HepG2 (cell line): ENCODE measurements around the gene CCDC88B. TPM values are rescaled to one million over a fixed set of nuclear protein-coding genes. Genes with fewer than 3 reads are reported as not detected.

Source experiments
- ATRX ChIP-seq: sonication (generic); formaldehyde crosslinking; IDR thresholded peaks from 2 replicates; pipeline ENCODE4 v1.4.0; 2020; ENCODE audit warnings: missing genetic modification reagents, borderline replicate concordance
- ELF1 ChIP-seq: sonication (generic); formaldehyde crosslinking; IDR thresholded peaks from 2 replicates; pipeline ENCODE4 v1.4.0; 2020; ENCODE audit warnings: missing genetic modification reagents
- FOSL2 ChIP-seq: sonication (generic); formaldehyde crosslinking; IDR thresholded peaks from 2 replicates; pipeline ENCODE4 v1.4.0; 2020; ENCODE audit warnings: missing genetic modification reagents
- GABPA ChIP-seq, 2 experiments: IDR thresholded peaks; 2 replicates each; pipeline ENCODE4 v1.6.1; 2011 to 2016; ENCODE audit warnings: low read depth in 2 of 2, low read length in 1 of 2, missing biosample characterization in 1 of 2, missing genetic modification characterization in 1 of 2
- HDAC1 ChIP-seq: sonication (generic); formaldehyde crosslinking; IDR thresholded peaks from 2 replicates; pipeline ENCODE4 v1.5.1; 2020; ENCODE audit warnings: mild to moderate bottlenecking, missing genetic modification reagents
- HNF4A ChIP-seq: sonication (generic); formaldehyde crosslinking; IDR thresholded peaks from 2 replicates; pipeline ENCODE4 v1.4.0; 2020; ENCODE audit warnings: missing genetic modification reagents
- IRF2 ChIP-seq: IDR thresholded peaks from 2 replicates; pipeline ENCODE4 v1.6.1; 2018; ENCODE audit warnings: missing genetic modification reagents, missing compliant biosample characterization
- KDM2A ChIP-seq: sonication (generic); formaldehyde crosslinking; IDR thresholded peaks from 2 replicates; pipeline ENCODE4 v1.4.0; 2020; ENCODE audit warnings: low read depth, missing genetic modification reagents, borderline replicate concordance
- KLF16 ChIP-seq, 2 experiments: sonication (generic) in 1 of 2; formaldehyde crosslinking in 1 of 2; IDR thresholded peaks; 2 replicates each; pipeline versions ENCODE4 v1.6.1 to v1.8.0; 2016 to 2023; ENCODE audit warnings: missing genetic modification reagents in 2 of 2, missing compliant biosample characterization in 1 of 2
- MBNL3 ChIP-seq: fragments of 250-450 bp; sonication (Bioruptor Pico); conservative IDR thresholded peaks from 2 replicates; pipeline ENCODE4 v1.8.0; 2022; ENCODE audit warnings: mild to moderate bottlenecking, inconsistent platforms
- MZF1 ChIP-seq: sonication (generic); formaldehyde crosslinking; IDR thresholded peaks from 2 replicates; pipeline ENCODE4 v1.8.1; 2023; ENCODE audit warnings: mild to moderate bottlenecking, missing genetic modification reagents, borderline replicate concordance
- PCBP1 ChIP-seq: fragments of 200-400 bp; formaldehyde crosslinking; IDR thresholded peaks from 2 replicates; pipeline ENCODE4 v1.6.1; 2017; ENCODE audit warnings: mild to moderate bottlenecking, low read depth, low read length, borderline replicate concordance
- RBAK ChIP-seq: sonication (generic); formaldehyde crosslinking; IDR thresholded peaks from 2 replicates; pipeline ENCODE4 v1.5.1; 2020; ENCODE audit warnings: mild to moderate bottlenecking, missing genetic modification reagents
- TSC22D2 ChIP-seq: sonication (generic); formaldehyde crosslinking; IDR thresholded peaks from 2 replicates; pipeline ENCODE4 v1.5.1; 2020; ENCODE audit warnings: missing genetic modification reagents, mild to moderate bottlenecking, borderline replicate concordance
- ZBTB1 ChIP-seq: sonication (generic); formaldehyde crosslinking; IDR thresholded peaks from 2 replicates; pipeline ENCODE4 v1.4.0; 2020; ENCODE audit warnings: missing genetic modification reagents, borderline replicate concordance
- ZBTB4 ChIP-seq: sonication (generic); formaldehyde crosslinking; IDR thresholded peaks from 2 replicates; pipeline ENCODE4 v1.4.0; 2020; ENCODE audit warnings: missing genetic modification reagents, mild to moderate bottlenecking, borderline replicate concordance
- ZNF17 ChIP-seq: sonication (generic); formaldehyde crosslinking; IDR thresholded peaks from 2 replicates; pipeline ENCODE4 v1.5.0; 2020; ENCODE audit warnings: mild to moderate bottlenecking, missing genetic modification reagents
- ZNF20 ChIP-seq: sonication (generic); formaldehyde crosslinking; IDR thresholded peaks from 2 replicates; pipeline ENCODE4 v1.4.0; 2020; ENCODE audit warnings: mild to moderate bottlenecking, moderate library complexity, missing genetic modification reagents
- ZNF281 ChIP-seq: sonication (generic); formaldehyde crosslinking; IDR thresholded peaks from 2 replicates; pipeline ENCODE4 v1.4.0; 2020; ENCODE audit warnings: missing genetic modification reagents, borderline replicate concordance
- ZNF546 ChIP-seq: sonication (generic); formaldehyde crosslinking; conservative IDR thresholded peaks from 2 replicates; pipeline ENCODE4 v1.8.1; 2023; ENCODE audit warnings: mild to moderate bottlenecking, missing genetic modification reagents
- ZNF652 ChIP-seq: IDR thresholded peaks from 2 replicates; pipeline ENCODE4 v1.6.1; 2016; ENCODE audit warnings: low read depth, borderline replicate concordance
- ZNF704 ChIP-seq: sonication (generic); formaldehyde crosslinking; IDR thresholded peaks from 2 replicates; pipeline ENCODE4 v1.8.1; 2023; ENCODE audit warnings: mild to moderate bottlenecking, inconsistent platforms, moderate library complexity, missing genetic modification reagents, borderline replicate concordance
- polyA plus RNA-seq, 8 experiments: library from polyadenylated mRNA; depleted of rRNA in 3 of 8; stranded (reverse) in 7 of 8; unstranded in 1 of 8; fragments of >200 nt; fragmentation: Illumina TruSeq in 4 of 8; extraction: Trizol in 4 of 8; gene quantifications; 2 replicates each; pipeline versions ENCODE4 v1.2.1 to v1.2.3, GENCODE V29; 2011 to 2016; ENCODE audit warnings: low read depth in 4 of 8, missing spikeins in 1 of 8, mixed read lengths in 1 of 8; ENCODE audit not compliant: insufficient read depth in 1 of 8
- total RNA-seq, 5 experiments: library from RNA; depleted of rRNA; stranded (reverse); fragments of >200 nt; fragmentation: Illumina TruSeq; extraction: Trizol; gene quantifications; 2 replicates each; pipeline ENCODE4 v1.2.3, GENCODE V29; 2016; ENCODE audit warnings: low read depth in 1 of 5

CCDC88B gene
- total and polyA plus RNA-seq, 2 of the 13 experiments (the other 11 are each of a cell fraction or from before 2014, with no cell fraction given) = 3.6 to 4.8 TPM

GRCh38 chr11:64355078-64355940 lies 15.3 kb downstream of the CCDC88B start (continued):
- peak in 1 of 2 experiments; percentile 76; a peak in 2 of 4 replicates for TF ChIP-seq KLF16 (CRISPR knock-in tag; IDR thresholded peaks at IDR 0.05)
- TF ChIP-seq ZNF546 = no peak
- TF ChIP-seq ZNF17 (CRISPR knock-in tag) = no peak
- TF ChIP-seq MBNL3 = no peak
- no peak for TF ChIP-seq ZNF704 (CRISPR knock-in tag)
- peak; percentile 68; the same call in 1 of the 2 replicates for TF ChIP-seq KDM2A (CRISPR knock-in tag)
- TF ChIP-seq HNF4A (CRISPR knock-in tag) = peak; percentile 56; the same call in 1 of the 2 replicates
- TF ChIP-seq IRF2 = peak; percentile 46; the same call in 1 of the 2 replicates
- no peak for TF ChIP-seq RBAK (CRISPR knock-in tag)
- peak; percentile 91; the same call in 1 of the 2 replicates for TF ChIP-seq PCBP1
- no peak for TF ChIP-seq ZNF652 (CRISPR knock-in tag)
- peak; percentile 66 for TF ChIP-seq HDAC1 (CRISPR knock-in tag)
- TF ChIP-seq TSC22D2 = peak; percentile 73; the same call in 1 of the 2 replicates
- no peak for TF ChIP-seq ZBTB4 (CRISPR knock-in tag)
- TF ChIP-seq ELF1 (CRISPR knock-in tag) = peak; percentile 74
- TF ChIP-seq ZBTB1 (CRISPR knock-in tag) = no peak
- TF ChIP-seq ZNF20 = no peak
- TF ChIP-seq ZNF281 (CRISPR knock-in tag) = no peak; the same call in 1 of the 2 replicates
- TF ChIP-seq MZF1 (CRISPR knock-in tag) = no peak
- TF ChIP-seq FOSL2 (CRISPR knock-in tag) = peak; percentile 96
- no peak for TF ChIP-seq ATRX
- TF ChIP-seq GABPA (IDR thresholded peaks at IDR 0.05; ENCODE audit: low read depth, low read length) = no peak
- peak; percentile 72 for TF ChIP-seq GABPA (CRISPR knock-in tag; IDR thresholded peaks at IDR 0.05; ENCODE audit: low read depth)
